ENCODE measurements around the gene UST. TPM values are rescaled to one million over a fixed set of nuclear protein-coding genes. Genes with fewer than 3 reads are reported as not detected.

UST gene
- total and polyA plus RNA-seq, 2 experiments from 2014 or later = 8.0 to 11.7 TPM

GRCh38 chr6:148739822-148740128 lies 7.1 kb upstream of the UST start:
- TF ChIP-seq EZH2 (IDR thresholded peaks at IDR 0.05; ENCODE audit: borderline replicate concordance) = no peak
- TF ChIP-seq CTCF (IDR thresholded peaks at IDR 0.05; ENCODE audit: poor library complexity) = no peak
- TF ChIP-seq EZH2phosphoT487 (IDR thresholded peaks at IDR 0.05; ENCODE audit: low read depth, severe bottlenecking, unreplicated experiment) = no peak
- H3K36me3 ChIP-seq (replicated peaks; ENCODE audit: insufficient read depth, low read depth) = no peaks in the 10 kb centered on the region
- no peaks in the 10 kb centered on the region for H3K9me2 ChIP-seq (replicated peaks; ENCODE audit: insufficient read depth)
- H3K27ac ChIP-seq = no peak overlapping the region
- H3K79me2 ChIP-seq = no peaks in the 10 kb centered on the region
- no peak for DNase-seq (ENCODE audit: low spot score)
- no peaks in the 10 kb centered on the region for H3K27me3 ChIP-seq
- no peak overlapping the region for H2AFZ ChIP-seq
- no peaks in the 10 kb centered on the region for H3K4me1 ChIP-seq (ENCODE audit: insufficient read depth)
- no peak overlapping the region for H3K4me2 ChIP-seq
- no peaks in the 10 kb centered on the region for H4K20me1 ChIP-seq (ENCODE audit: insufficient read depth, poor library complexity, severe bottlenecking)
- no peaks in the 10 kb centered on the region for H3K9me3 ChIP-seq (ENCODE audit: low read depth)
- no peak overlapping the region for H3K4me3 ChIP-seq
- 78% methylated on average over 3 of the region's 3 CpGs for WGBS (ENCODE audit: low lambda C conversion rate, missing lambda C conversion rate)

DNA sequence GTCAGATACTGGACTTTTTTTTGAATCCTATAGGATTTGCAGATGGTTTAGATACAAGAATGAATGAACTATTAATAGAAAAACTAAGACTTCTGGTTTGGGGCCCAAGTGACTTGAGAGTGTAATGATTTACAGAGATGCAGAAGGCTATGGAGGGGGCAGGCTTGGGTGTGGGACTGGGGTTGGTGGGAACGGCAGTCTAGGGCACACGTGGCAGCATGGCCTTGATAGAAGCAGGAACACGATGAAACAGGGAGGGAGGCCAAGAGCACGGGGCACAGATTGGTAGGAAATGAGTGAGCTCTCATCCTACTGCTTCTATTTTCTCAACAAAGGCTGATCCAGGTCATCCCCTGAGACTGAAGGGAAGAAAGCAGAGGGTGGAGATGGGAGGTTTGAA lies 3.4 kb upstream of the UST start:
- H3K9me2 ChIP-seq (replicated peaks; ENCODE audit: insufficient read depth) = no peaks in the 10 kb centered on the region

GRCh38 chr6:148745926-148746325 lies 904 bp upstream of the UST start:
- Histone ChIP-seq H3K4me2 (peak overlapping the region; percentile 78), H3K4me3 (peak overlapping the region; percentile 96), H3K79me2 (peaks cover 17% of the 10 kb centered on the region), H3K27me3 (no peaks in the 10 kb centered on the region), H3K27ac (peak overlapping the region; percentile 60), H3K9me3 (ENCODE audit: low read depth) (no peaks in the 10 kb centered on the region), H3K4me1 (ENCODE audit: insufficient read depth) (peaks cover 5% of the 10 kb centered on the region), H3K36me3 (replicated peaks; ENCODE audit: insufficient read depth, low read depth) (no peaks in the 10 kb centered on the region), H3K9me2 (replicated peaks; ENCODE audit: insufficient read depth) (no peaks in the 10 kb centered on the region), H4K20me1 (ENCODE audit: insufficient read depth, poor library complexity, severe bottlenecking) (peaks cover 5% of the 10 kb centered on the region), H2AFZ (peak overlapping the region; percentile 79)
- TF ChIP-seq EZH2phosphoT487 (IDR thresholded peaks at IDR 0.05; ENCODE audit: low read depth, severe bottlenecking, unreplicated experiment) (no peak), EZH2 (IDR thresholded peaks at IDR 0.05; ENCODE audit: borderline replicate concordance) (no peak), CTCF (IDR thresholded peaks at IDR 0.05; ENCODE audit: poor library complexity) (no peak)
- WGBS (ENCODE audit: low lambda C conversion rate, missing lambda C conversion rate) = 22% methylated on average over 6 of the region's 6 CpGs
- no peak for DNase-seq (ENCODE audit: low spot score)

More for the DNA sequence above, 3.4 kb upstream of the UST start:
- Histone ChIP-seq H2AFZ (no peak overlapping the region), H3K27ac (no peak overlapping the region), H3K9me3 (ENCODE audit: low read depth) (no peaks in the 10 kb centered on the region), H3K36me3 (replicated peaks; ENCODE audit: insufficient read depth, low read depth) (no peaks in the 10 kb centered on the region), H3K4me1 (ENCODE audit: insufficient read depth) (peaks cover 5% of the 10 kb centered on the region), H4K20me1 (ENCODE audit: insufficient read depth, poor library complexity, severe bottlenecking) (no peaks in the 10 kb centered on the region), H3K79me2 (no peaks in the 10 kb centered on the region), H3K4me3 (no peak overlapping the region), H3K4me2 (no peak overlapping the region), H3K27me3 (no peaks in the 10 kb centered on the region)
- DNase-seq (ENCODE audit: low spot score) = no peak
- WGBS (ENCODE audit: low lambda C conversion rate, missing lambda C conversion rate) = 68% methylated on average over 4 of the region's 4 CpGs
- TF ChIP-seq CTCF (IDR thresholded peaks at IDR 0.05; ENCODE audit: poor library complexity) (no peak), EZH2 (IDR thresholded peaks at IDR 0.05; ENCODE audit: borderline replicate concordance) (no peak), EZH2phosphoT487 (IDR thresholded peaks at IDR 0.05; ENCODE audit: low read depth, severe bottlenecking, unreplicated experiment) (no peak)

GRCh38 chr6:148747145-148747470 lies 278 bp downstream of the UST start:
- Histone ChIP-seq H3K27ac (peak overlapping the region; percentile 85), H3K36me3 (replicated peaks; ENCODE audit: insufficient read depth, low read depth) (no peaks in the 10 kb centered on the region), H3K4me2 (peak overlapping the region; percentile 78), H3K9me3 (ENCODE audit: low read depth) (no peaks in the 10 kb centered on the region), H3K4me1 (ENCODE audit: insufficient read depth) (peaks cover 5% of the 10 kb centered on the region), H3K79me2 (peaks cover 24% of the 10 kb centered on the region), H4K20me1 (ENCODE audit: insufficient read depth, poor library complexity, severe bottlenecking) (peaks cover 5% of the 10 kb centered on the region), H3K27me3 (no peaks in the 10 kb centered on the region), H3K9me2 (replicated peaks; ENCODE audit: insufficient read depth) (no peaks in the 10 kb centered on the region), H3K4me3 (peak overlapping the region; percentile 96), H2AFZ (peak overlapping the region; percentile 72)
- no peak for DNase-seq (ENCODE audit: low spot score)
- TF ChIP-seq CTCF (IDR thresholded peaks at IDR 0.05; ENCODE audit: poor library complexity) (no peak), EZH2 (IDR thresholded peaks at IDR 0.05; ENCODE audit: borderline replicate concordance) (no peak), EZH2phosphoT487 (IDR thresholded peaks at IDR 0.05; ENCODE audit: low read depth, severe bottlenecking, unreplicated experiment) (no peak)
- 4% methylated on average over 26 of the region's 45 CpGs for WGBS (ENCODE audit: low lambda C conversion rate, missing lambda C conversion rate)
